IMR-90 (cell line): ENCODE measurements around the gene IGFBPL1. TPM values are rescaled to one million over a fixed set of nuclear protein-coding genes. Genes with fewer than 3 reads are reported as not detected.

Source experiments
- ATAC-seq: fragments of 200-7000 bp; cut with Tn5 transposase; 2 replicates; pipeline ENCODE4 v1.9.1; 2020; ENCODE audit warnings: low read depth, mild to moderate bottlenecking, moderate library complexity
- BruUV-seq: library from RNA; stranded (reverse); fragments of 400-500 nt; replicated peaks from 2 replicates; lab custom pipeline; 2021; lab: Mats Ljungman, UMichigan
- CTCF ChIA-PET: fragments of 300-600 bp; formaldehyde crosslinking; extraction: SDS; loops from one replicate; lab custom pipeline; 2021; ENCODE audit warnings: antibody characterized with exemption; lab: Yijun Ruan, JAX
- POLR2A ChIA-PET: fragments of 300-600 bp; sonication (Branson Sonifier 250); formaldehyde crosslinking; loops from one replicate; lab custom pipeline; 2022; ENCODE audit warnings: antibody characterized with exemption; ENCODE audit not compliant: unreplicated experiment; lab: Charles Lee
- DNase-seq: peaks from one replicate; pipeline ENCODE4 v3.0.0; 2013
- H2AFZ ChIP-seq: replicated peaks from 2 replicates; pipeline ENCODE3; 2013; ENCODE audit warnings: low read length, mild to moderate bottlenecking; ENCODE audit not compliant: poor library complexity
- H2AK5ac ChIP-seq: 2 replicates; pipeline ENCODE4 v1.6.1; 2013; ENCODE audit warnings: low read depth, low read length, inconsistent platforms
- H2AK9ac ChIP-seq: replicated peaks from 2 replicates; pipeline ENCODE3; 2013; ENCODE audit warnings: mild to moderate bottlenecking, low read depth, low read length, moderate library complexity; ENCODE audit not compliant: poor library complexity
- H2BK120ac ChIP-seq: 2 replicates; pipeline ENCODE4 v1.6.1; 2013; ENCODE audit warnings: low read depth, low read length, inconsistent platforms
- H2BK15ac ChIP-seq: 3 replicates; pipeline ENCODE4 v1.6.1; 2013; ENCODE audit warnings: low read depth, low read length, inconsistent platforms
- H2BK20ac ChIP-seq: 2 replicates; pipeline ENCODE4 v1.6.1; 2013; ENCODE audit warnings: low read depth, mild to moderate bottlenecking, inconsistent platforms, low read length, moderate library complexity
- H2BK5ac ChIP-seq: 2 replicates; pipeline ENCODE4 v1.6.1; 2013; ENCODE audit warnings: mild to moderate bottlenecking, low read depth, low read length, inconsistent platforms; ENCODE audit not compliant: poor library complexity, severe bottlenecking
- H3K14ac ChIP-seq: replicated peaks from 2 replicates; pipeline ENCODE4 v1.6.1; 2013; ENCODE audit warnings: low read depth, low read length, inconsistent platforms
- H3K18ac ChIP-seq: 2 replicates; pipeline ENCODE4 v1.6.1; 2013; ENCODE audit warnings: low read depth, low read length, control low read depth
- H3K23ac ChIP-seq: 2 replicates; pipeline ENCODE4 v1.6.1; 2013; ENCODE audit warnings: low read depth, low read length, inconsistent platforms
- H3K27ac ChIP-seq: 2 replicates; pipeline ENCODE4 v1.5.1; 2013; ENCODE audit warnings: mild to moderate bottlenecking, control low read depth, low read length; ENCODE audit not compliant: insufficient read depth
- H3K27me3 ChIP-seq: 2 replicates; pipeline ENCODE4 v1.6.1; 2013; ENCODE audit warnings: low read length; ENCODE audit not compliant: control insufficient read depth, insufficient read depth
- H3K36me3 ChIP-seq: 2 replicates; pipeline ENCODE4 v1.6.1; 2013; ENCODE audit warnings: low read length, mixed read lengths; ENCODE audit not compliant: control insufficient read depth, insufficient read depth
- H3K4ac ChIP-seq: 2 replicates; pipeline ENCODE4 v1.6.1; 2013; ENCODE audit warnings: low read depth, low read length, inconsistent platforms
- H3K4me1 ChIP-seq: 2 replicates; pipeline ENCODE4 v1.6.1; 2013; ENCODE audit warnings: low read length, mixed read lengths; ENCODE audit not compliant: control insufficient read depth, insufficient read depth
- H3K4me2 ChIP-seq: 2 replicates; pipeline ENCODE4 v1.6.1; 2013; ENCODE audit warnings: low read depth, mild to moderate bottlenecking, control low read depth, low read length, moderate library complexity
- H3K4me3 ChIP-seq: 2 replicates; pipeline ENCODE4 v1.5.1; 2013; ENCODE audit warnings: low read depth, mild to moderate bottlenecking, control low read depth, low read length, moderate library complexity; ENCODE audit not compliant: insufficient read depth
- H3K56ac ChIP-seq: 2 replicates; pipeline ENCODE4 v1.6.1; 2013; ENCODE audit warnings: low read length, inconsistent platforms; ENCODE audit not compliant: insufficient read depth; ENCODE audit errors: extremely low read depth
- H3K79me1 ChIP-seq, 2 experiments: 2 replicates each; pipeline ENCODE4 v1.6.1; 2013; ENCODE audit warnings: low read length in 2 of 2, inconsistent platforms in 1 of 2, low read depth in 1 of 2
- H3K9ac ChIP-seq: 2 replicates; pipeline ENCODE4 v1.6.1; 2013; ENCODE audit warnings: low read depth, low read length, control low read depth
- H3K9me1 ChIP-seq: 2 replicates; pipeline ENCODE4 v1.6.1; 2013; ENCODE audit warnings: low read length, inconsistent platforms; ENCODE audit not compliant: insufficient read depth
- H3K9me3 ChIP-seq: 2 replicates; pipeline ENCODE4 v1.6.1; 2013; ENCODE audit warnings: low read length; ENCODE audit not compliant: control insufficient read depth, insufficient read depth
- H4K20me1 ChIP-seq: 2 replicates; pipeline ENCODE4 v1.6.1; 2013; ENCODE audit warnings: low read length, inconsistent platforms; ENCODE audit not compliant: insufficient read depth
- H4K5ac ChIP-seq: 2 replicates; pipeline ENCODE4 v1.6.1; 2013; ENCODE audit warnings: mild to moderate bottlenecking, low read depth, low read length, control low read depth
- H4K8ac ChIP-seq, 2 experiments: 2 replicates each; pipeline ENCODE4 v1.6.1; 2013; ENCODE audit warnings: low read depth in 2 of 2, low read length in 2 of 2, control low read depth in 1 of 2, inconsistent platforms in 1 of 2
- H4K91ac ChIP-seq: 2 replicates; pipeline ENCODE4 v1.6.1; 2013; ENCODE audit warnings: low read depth, low read length, inconsistent platforms; ENCODE audit not compliant: insufficient read depth
- FOS ChIP-seq: fragments of 150-350 bp; IDR thresholded peaks from 2 replicates; pipeline ENCODE4 v1.6.1; 2016; ENCODE audit warnings: low read depth, low read length
- MAFK ChIP-seq: IDR thresholded peaks from 2 replicates; pipeline ENCODE4 v1.6.1; 2012; ENCODE audit warnings: low read depth, low read length, improper control_type of control experiment
- MXI1 ChIP-seq: IDR thresholded peaks from 2 replicates; pipeline ENCODE4 v1.6.1; 2012; ENCODE audit warnings: low read depth, mild to moderate bottlenecking, low read length, moderate library complexity, borderline replicate concordance
- POLR2A ChIP-seq: IDR thresholded peaks from 2 replicates; pipeline ENCODE4 v1.6.1; 2012; ENCODE audit warnings: mild to moderate bottlenecking, low read depth, low read length
- WGBS, 2 experiments: methylation state at CpG; one replicate each; pipeline versions ENCODE4 v1.1.5 to v1.1.7; 2013; ENCODE audit warnings: missing lambda C conversion rate in 2 of 2; ENCODE audit not compliant: insufficient read length in 1 of 2; ENCODE audit errors: extremely low coverage in 2 of 2; 5-methylcytosine and 5-hydroxymethylcytosine counted together
- dilution Hi-C: fragments of 300-500 bp; cut with HindIII; formaldehyde crosslinking; loops from one replicate; pipeline ENCODE4 v1.14.3; 2018; ENCODE audit warnings: low sequenced_read_pairs; ENCODE audit not compliant: unreplicated experiment
- in situ Hi-C: fragments of 300-500 bp; cut with MboI; formaldehyde crosslinking; loops from 3 replicates; pipeline ENCODE4 v1.14.3; 2019; ENCODE audit warnings: low sequenced_read_pairs, inconsistent platforms, mixed read lengths
- intact Hi-C: fragments of 100-400 bp; cut with micrococcal nuclease; formaldehyde crosslinking; loops from 2 replicates; pipeline ENCODE4 v1.10.0; 2022
- polyA plus RNA-seq, 3 experiments: library from polyadenylated mRNA; depleted of rRNA; stranded (reverse); fragments of >200 nt; gene quantifications; 2 replicates each; pipeline ENCODE4 v1.2.3, GENCODE V29; 2012; ENCODE audit warnings: low replicate concordance in 1 of 3
- total RNA-seq: library from RNA; depleted of rRNA; stranded (reverse); fragments of >200 nt; gene quantifications from 2 replicates; pipeline ENCODE4 v1.2.3, GENCODE V29; 2012

Gene IGFBPL1
- total and polyA plus RNA-seq, 2 of the 4 experiments (the other 2 are of a cell fraction), result not detected

- Histone ChIP-seq H4K8ac (no peak overlapping the region), H3K4me2 (no peak overlapping the region), H3K36me3 (no peaks in the 10 kb centered on the region), H3K4ac (no peak overlapping the region), H3K27ac (no peak overlapping the region), H4K5ac (no peak overlapping the region), H3K27me3 (no peaks in the 10 kb centered on the region), H3K9me3 (no peaks in the 10 kb centered on the region), H2BK120ac (no peak overlapping the region), H2AFZ (no peak overlapping the region), H4K20me1 (no peaks in the 10 kb centered on the region), H3K56ac (no peak overlapping the region), H2BK20ac (no peak overlapping the region), H3K4me1 (peaks cover 7% of the 10 kb centered on the region), H3K23ac (no peak overlapping the region), H3K18ac (no peak overlapping the region), H3K9me1 (peaks cover 6% of the 10 kb centered on the region), H3K14ac (no peak overlapping the region), H2AK9ac (no peak overlapping the region), H3K9ac (no peak overlapping the region), H2BK15ac (no peak overlapping the region), H3K4me3 (no peak overlapping the region), H2BK5ac (no peak overlapping the region), H2AK5ac (no peak overlapping the region), H4K91ac (no peak overlapping the region; the same call in 1 of the 2 replicates), H3K79me1 (no peaks in the 10 kb centered on the region)
- POLR2A ChIA-PET, result no interaction called here
- dilution Hi-C loops, result loop anchor here (25.0 kb wide), 1 partner anchor 475 kb away; the partner anchor contains the start of gene SLC25A51
- CTCF ChIA-PET, result no interaction called here
- intact Hi-C loops, result no loop called here
- ATAC-seq, result no peak
- no TSS peak for BruUV-seq
- no peak for TF ChIP-seq MAFK
- no peak for TF ChIP-seq FOS
- no peak for TF ChIP-seq POLR2A
- TF ChIP-seq MXI1, result no peak
- WGBS, 2 experiments, result no CpG with 5 or more reads among the region's 1 CpG
- in situ Hi-C loops, result no loop called here
- DNase-seq, result no peak
These were observed 37.2 kb downstream of the IGFBPL1 start for GRCh38 chr9:38387066-38387465.
